ENCODE results near the gene CCDC124.

DNA sequence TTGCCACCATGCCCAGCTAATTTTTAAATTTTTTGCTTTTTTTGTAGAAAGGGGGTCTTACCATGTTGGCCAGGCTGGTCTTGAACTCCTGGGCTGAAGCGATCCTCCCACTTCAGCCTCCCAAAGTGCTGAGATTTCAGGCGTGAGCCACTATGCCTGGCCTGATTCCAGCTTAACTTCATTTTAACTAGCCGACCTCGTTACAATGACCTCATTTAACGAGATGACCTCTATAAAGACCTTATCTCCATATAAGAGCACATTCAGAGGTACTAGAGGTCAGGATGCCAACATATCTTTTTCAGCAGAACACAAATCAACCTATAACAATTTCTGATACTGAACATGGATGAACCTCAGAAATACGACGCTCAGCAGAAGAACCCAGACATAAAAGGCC, 44.7 kb downstream of the CCDC124 start:
- TF ChIP-seq RAD21 (IDR thresholded peaks at IDR 0.05) (no peak), TAF1 (conservative IDR thresholded peaks at IDR 0.05) (no peak), SP1 (IDR thresholded peaks at IDR 0.05) (no peak)

Measured in liver (tissue), 2 donors.